Ovary (tissue), 9 donors: Measurements from ENCODE around the gene CEMIP. TPM values are rescaled to one million over a fixed set of nuclear protein-coding genes. Genes with fewer than 3 reads are reported as not detected.

ENCODE experiments used
- DNase-seq, 5 donors: peaks; one replicate each; pipeline ENCODE4 v3.0.0-alpha.2; 2019 to 2020
- H3K27ac ChIP-seq, 2 donors: fragments of 200-600 bp; one replicate each; pipeline versions ENCODE4 v1.5.1 to v1.8.0; 2019 to 2022
- H3K27me3 ChIP-seq: fragments of 200-600 bp; one replicate; pipeline ENCODE4 v1.8.0; 2022
- H3K36me3 ChIP-seq: fragments of 200-600 bp; sonication (generic); one replicate; pipeline ENCODE4 v1.5.1; 2019
- H3K4me1 ChIP-seq: one replicate; pipeline ENCODE4 v1.8.1; 2013; ENCODE audit warnings: mild to moderate bottlenecking, moderate library complexity; ENCODE audit not compliant: insufficient read depth
- H3K4me3 ChIP-seq: fragments of 200-600 bp; sonication (generic); one replicate; pipeline ENCODE4 v1.5.1; 2017
- H3K9me3 ChIP-seq, 2 donors: fragments of 200-600 bp in 1 of 2; sonication (generic) in 1 of 2; one replicate each; pipeline versions ENCODE4 v1.5.1 to v1.8.1; 2013 to 2019; ENCODE audit warnings: mild to moderate bottlenecking in 1 of 2, moderate library complexity in 1 of 2
- CTCF ChIP-seq, 3 donors: fragments of 450-650 bp in 2 of 3; fragments of 200-600 bp in 1 of 3; IDR thresholded peaks; one replicate each; pipeline versions ENCODE4 v1.5.1 to v1.8.0; 2016 to 2022; ENCODE audit warnings: antibody characterized with exemption in 3 of 3, mild to moderate bottlenecking in 1 of 3
- EP300 ChIP-seq: sonication (generic); formaldehyde crosslinking; IDR thresholded peaks from one replicate; pipeline ENCODE4 v1.6.1; 2017; ENCODE audit warnings: antibody characterized with exemption
- POLR2A ChIP-seq: fragments of 450-650 bp; IDR thresholded peaks from one replicate; pipeline ENCODE4 v1.6.1; 2017; ENCODE audit warnings: antibody characterized with exemption, mild to moderate bottlenecking, moderate library complexity
- WGBS, 3 donors: extraction: QIAGEN DNeasy Blood & Tissue Kit in 1 of 3; methylation state at CpG; one replicate each; pipeline versions ENCODE4 v1.1.5 to v1.1.7; 2013 to 2017; 5-methylcytosine and 5-hydroxymethylcytosine counted together
- intact Hi-C, 4 donors: fragments of 100-400 bp; cut with DNase I; formaldehyde crosslinking; loops; one replicate each; pipeline versions ENCODE4 v1.11.0 to v1.15.1; 2022 to 2023
- polyA plus RNA-seq, 2 donors: library from polyadenylated mRNA; stranded (reverse); fragments of 200-250 nt in 1 of 2; fragments of 350-450 nt in 1 of 2; fragmentation: Illumina TruSeq in 1 of 2; extraction: RNeasy Lipid Tissue Mini Kit (QIAGEN cat#74804) in 1 of 2; gene quantifications; one replicate each; pipeline ENCODE4 v1.2.3, GENCODE V29; 2013 to 2014
- total RNA-seq, 7 donors: library from RNA; depleted of rRNA in 2 of 7; stranded (reverse); fragments of >200 nt in 2 of 7; fragmentation: NEBNext Ultra II Directional in 3 of 7; extraction: Animal tissue kit (Norgen Biotek cat#: 25700) in 3 of 7; gene quantifications; one replicate each; pipeline versions ENCODE4 v1.1.0 to v1.2.4, GENCODE V29; 2016 to 2023
- donor health status: DM: no; HTN: no; CAD: no; lungs with moderate emphysema.
- donor health status: DM: no; HTN: no; CAD: no.
- donor health status: Bipolar disorder and iron deficiency.
- donor health status: DM: yes; HTN: yes; CAD: no.
- donor health status: DM: no; HTN: no; CAD: no.
- donor health status: DM: yes; HTN: yes; CAD: no.

The CEMIP gene
- total and polyA plus RNA-seq, 9 donors = 2.2 to 12.3 (median 4.7) TPM

GRCh38 chr15:80752204-80752603 is 27.0 kb upstream of the CEMIP start:
- no peaks in the 10 kb centered on the region for H3K4me1 ChIP-seq
- TF ChIP-seq CTCF (IDR thresholded peaks at IDR 0.05) (no peak), EP300 (no peak), POLR2A (no peak)
- DNase-seq = no peak
- intact Hi-C loops = no loop called here
- no peaks in the 10 kb centered on the region for H3K36me3 ChIP-seq
- no peaks in the 10 kb centered on the region for H3K27me3 ChIP-seq
- no peak overlapping the region for H3K27ac ChIP-seq
- no peak overlapping the region for H3K4me3 ChIP-seq
- WGBS, 3 donors = 44 to 57% (median 57%) methylated on average over 4 of the region's 4 CpGs
- H3K9me3 ChIP-seq = no peaks in the 10 kb centered on the region

- WGBS, 3 donors = 25 to 43% (median 31%) methylated on average over 2 of the region's 2 CpGs
Measured at GRCh38 chr15:80753161-80753560, 26.0 kb upstream of the CEMIP start.

GRCh38 chr15:80754014-80754413 is 25.2 kb upstream of the CEMIP start:
- H3K27me3 ChIP-seq = no peaks in the 10 kb centered on the region
- no peak overlapping the region for H3K4me3 ChIP-seq
- 92 to 93% (median 92%) methylated on average over 8 of the region's 8 CpGs for WGBS, 3 donors
- no peaks in the 10 kb centered on the region for H3K36me3 ChIP-seq
- no peak for TF ChIP-seq CTCF (IDR thresholded peaks at IDR 0.05)
- TF ChIP-seq POLR2A = no peak
- no peak for TF ChIP-seq EP300
- no peak overlapping the region for H3K27ac ChIP-seq
- no peaks in the 10 kb centered on the region for H3K9me3 ChIP-seq
- no peak for DNase-seq
- intact Hi-C loops = no loop called here
- peaks cover 2% of the 10 kb centered on the region for H3K4me1 ChIP-seq

More at GRCh38 chr15:80753161-80753560, 26.0 kb upstream of the CEMIP start:
- Histone ChIP-seq H3K4me1 (no peaks in the 10 kb centered on the region), H3K27ac (no peak overlapping the region), H3K4me3 (no peak overlapping the region), H3K27me3 (no peaks in the 10 kb centered on the region), H3K36me3 (no peaks in the 10 kb centered on the region), H3K9me3 (no peaks in the 10 kb centered on the region)
- DNase-seq = no peak
- intact Hi-C loops = no loop called here
- no peak for TF ChIP-seq CTCF (IDR thresholded peaks at IDR 0.05)
- TF ChIP-seq EP300 = no peak
- no peak for TF ChIP-seq POLR2A

GRCh38 chr15:80755885-80756284 is 23.3 kb upstream of the CEMIP start:
- H3K9me3 ChIP-seq = no peaks in the 10 kb centered on the region
- H3K27ac ChIP-seq = no peak overlapping the region
- no peak for TF ChIP-seq POLR2A
- no peak for TF ChIP-seq EP300
- TF ChIP-seq CTCF (IDR thresholded peaks at IDR 0.05) = no peak
- H3K4me3 ChIP-seq = no peak overlapping the region
- no peaks in the 10 kb centered on the region for H3K27me3 ChIP-seq
- no peaks in the 10 kb centered on the region for H3K36me3 ChIP-seq
- whole genome bisulfite sequencing, 3 donors = 82 to 87% (median 82%) methylated on average over 3 of the region's 3 CpGs
- no peak for DNase-seq
- intact Hi-C loops = loop anchor here in 1 of 4 donors (5.0 kb wide), 1 partner anchor 299 kb away; no protein-coding TSS in a partner anchor
- peaks cover 2% of the 10 kb centered on the region for H3K4me1 ChIP-seq
